ENCODE results near the gene ZBED2. TPM values are rescaled to one million over a fixed set of nuclear protein-coding genes. Genes with fewer than 3 reads are reported as not detected.

Gene ZBED2
- total RNA-seq, 1 donor from 2014 or later: not detected

DNA sequence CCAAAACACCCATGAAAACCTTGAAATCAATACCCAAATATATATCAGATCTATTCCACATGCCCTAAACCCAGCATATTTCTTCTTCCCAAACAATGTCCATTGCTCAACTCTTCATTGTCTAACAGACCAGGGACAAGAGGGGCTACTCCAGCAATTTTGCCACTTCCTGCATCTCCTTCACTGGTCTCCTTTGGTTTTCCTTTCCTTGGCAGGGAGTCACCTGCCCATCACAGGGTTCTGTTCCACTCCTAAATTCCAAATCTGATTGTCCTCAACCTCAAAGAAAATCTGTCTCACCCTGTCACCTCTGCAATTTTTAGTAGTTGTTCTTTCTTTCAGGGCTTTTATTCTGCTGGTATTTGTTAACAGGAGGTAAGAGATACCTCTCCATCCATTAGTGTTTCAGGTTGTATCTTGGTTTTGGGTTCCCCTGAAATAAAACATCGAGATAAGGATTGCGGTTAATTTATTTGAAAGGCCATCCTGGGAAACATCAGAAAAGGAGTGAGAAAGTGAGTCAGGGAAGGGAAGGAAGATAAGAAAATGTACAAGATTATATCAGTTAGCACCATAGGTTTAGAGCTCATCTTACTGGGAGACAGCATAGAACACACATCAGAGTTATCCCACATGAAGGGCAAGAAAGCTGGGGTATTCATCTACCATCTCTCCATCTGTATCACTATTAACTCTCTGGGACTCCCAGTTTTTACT lies 13.6 kb downstream of the ZBED2 start:
- Mint-ChIP-seq H3K36me3 (ENCODE audit: low read depth, unreplicated experiment) (no peaks in the 10 kb centered on the region), H3K27ac (ENCODE audit: unreplicated experiment) (no peak overlapping the region), H3K9me3 (ENCODE audit: unreplicated experiment) (peaks cover 3% of the 10 kb centered on the region)

DNA sequence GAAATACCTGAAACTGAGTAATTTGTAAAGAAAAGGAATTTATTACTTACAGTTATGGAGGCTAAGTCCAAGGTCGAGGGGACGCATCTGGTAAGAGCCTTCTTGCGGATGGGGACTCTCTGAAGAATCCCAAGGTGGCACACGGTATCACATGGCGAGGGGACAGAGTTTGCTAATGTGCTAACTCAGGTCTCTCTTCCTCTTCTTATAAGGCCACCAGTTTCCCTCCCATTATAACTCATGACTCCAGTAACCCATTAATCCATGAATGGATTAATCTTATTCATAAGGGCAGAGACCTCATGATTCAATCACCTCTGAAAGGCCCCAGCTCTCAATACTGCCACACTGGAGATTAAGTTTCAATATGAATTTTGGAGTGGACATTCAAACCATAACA lies 15.7 kb downstream of the ZBED2 start:
- TF ChIP-seq, protein P1, sequence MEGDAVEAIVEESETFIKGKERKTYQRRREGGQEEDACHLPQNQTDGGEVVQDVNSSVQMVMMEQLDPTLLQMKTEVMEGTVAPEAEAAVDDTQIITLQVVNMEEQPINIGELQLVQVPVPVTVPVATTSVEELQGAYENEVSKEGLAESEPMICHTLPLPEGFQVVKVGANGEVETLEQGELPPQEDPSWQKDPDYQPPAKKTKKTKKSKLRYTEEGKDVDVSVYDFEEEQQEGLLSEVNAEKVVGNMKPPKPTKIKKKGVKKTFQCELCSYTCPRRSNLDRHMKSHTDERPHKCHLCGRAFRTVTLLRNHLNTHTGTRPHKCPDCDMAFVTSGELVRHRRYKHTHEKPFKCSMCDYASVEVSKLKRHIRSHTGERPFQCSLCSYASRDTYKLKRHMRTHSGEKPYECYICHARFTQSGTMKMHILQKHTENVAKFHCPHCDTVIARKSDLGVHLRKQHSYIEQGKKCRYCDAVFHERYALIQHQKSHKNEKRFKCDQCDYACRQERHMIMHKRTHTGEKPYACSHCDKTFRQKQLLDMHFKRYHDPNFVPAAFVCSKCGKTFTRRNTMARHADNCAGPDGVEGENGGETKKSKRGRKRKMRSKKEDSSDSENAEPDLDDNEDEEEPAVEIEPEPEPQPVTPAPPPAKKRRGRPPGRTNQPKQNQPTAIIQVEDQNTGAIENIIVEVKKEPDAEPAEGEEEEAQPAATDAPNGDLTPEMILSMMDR (IDR thresholded peaks at IDR 0.05; ENCODE audit: unreplicated experiment): no peak
- no peak overlapping the region for H3K4me3 Mint-ChIP-seq (ENCODE audit: unreplicated experiment)
- H3K27ac Mint-ChIP-seq (ENCODE audit: unreplicated experiment): no peak overlapping the region
- DNase-seq (ENCODE audit: low spot score): no peak
- no peaks in the 10 kb centered on the region for H3K9me3 Mint-ChIP-seq (ENCODE audit: unreplicated experiment)
- H3K4me1 Mint-ChIP-seq (ENCODE audit: unreplicated experiment): no peaks in the 10 kb centered on the region
- H3K27me3 Mint-ChIP-seq (ENCODE audit: unreplicated experiment): no peaks in the 10 kb centered on the region
- H3K36me3 Mint-ChIP-seq (ENCODE audit: low read depth, unreplicated experiment): no peaks in the 10 kb centered on the region

More for the DNA sequence above, 13.6 kb downstream of the ZBED2 start:
- TF ChIP-seq, protein P1 (IDR thresholded peaks at IDR 0.05; ENCODE audit: unreplicated experiment): no peak
- DNase-seq (ENCODE audit: low spot score): no peak
- no peaks in the 10 kb centered on the region for H3K27me3 Mint-ChIP-seq (ENCODE audit: unreplicated experiment)
- no peak overlapping the region for H3K4me3 Mint-ChIP-seq (ENCODE audit: unreplicated experiment)
- no peaks in the 10 kb centered on the region for H3K4me1 Mint-ChIP-seq (ENCODE audit: unreplicated experiment)

DNA sequence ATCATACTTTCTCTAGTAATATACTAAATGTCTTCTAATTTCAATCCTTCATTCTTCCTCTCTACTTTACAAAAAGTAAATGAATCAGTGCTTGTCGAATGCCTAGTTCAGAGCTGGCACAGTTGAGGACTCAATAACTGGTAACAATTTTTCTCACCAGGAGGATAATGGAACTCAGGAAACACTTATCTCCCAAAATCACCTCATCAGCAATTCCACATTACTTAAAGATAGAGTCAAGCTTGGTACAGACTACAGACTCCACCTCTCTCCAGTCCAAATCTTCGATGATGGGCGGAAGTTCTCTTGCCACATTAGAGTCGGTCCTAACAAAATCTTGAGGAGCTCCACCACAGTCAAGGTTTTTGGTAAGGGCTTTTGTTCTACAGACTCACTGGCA lies 16.3 kb downstream of the ZBED2 start:
- Mint-ChIP-seq H3K36me3 (ENCODE audit: low read depth, unreplicated experiment) (no peaks in the 10 kb centered on the region), H3K27me3 (ENCODE audit: unreplicated experiment) (no peaks in the 10 kb centered on the region), H3K9me3 (ENCODE audit: unreplicated experiment) (no peaks in the 10 kb centered on the region), H3K4me3 (ENCODE audit: unreplicated experiment) (no peak overlapping the region), H3K4me1 (ENCODE audit: unreplicated experiment) (no peaks in the 10 kb centered on the region), H3K27ac (ENCODE audit: unreplicated experiment) (no peak overlapping the region)
- no peak for DNase-seq (ENCODE audit: low spot score)
- TF ChIP-seq, protein P1 (IDR thresholded peaks at IDR 0.05; ENCODE audit: unreplicated experiment): no peak

DNA sequence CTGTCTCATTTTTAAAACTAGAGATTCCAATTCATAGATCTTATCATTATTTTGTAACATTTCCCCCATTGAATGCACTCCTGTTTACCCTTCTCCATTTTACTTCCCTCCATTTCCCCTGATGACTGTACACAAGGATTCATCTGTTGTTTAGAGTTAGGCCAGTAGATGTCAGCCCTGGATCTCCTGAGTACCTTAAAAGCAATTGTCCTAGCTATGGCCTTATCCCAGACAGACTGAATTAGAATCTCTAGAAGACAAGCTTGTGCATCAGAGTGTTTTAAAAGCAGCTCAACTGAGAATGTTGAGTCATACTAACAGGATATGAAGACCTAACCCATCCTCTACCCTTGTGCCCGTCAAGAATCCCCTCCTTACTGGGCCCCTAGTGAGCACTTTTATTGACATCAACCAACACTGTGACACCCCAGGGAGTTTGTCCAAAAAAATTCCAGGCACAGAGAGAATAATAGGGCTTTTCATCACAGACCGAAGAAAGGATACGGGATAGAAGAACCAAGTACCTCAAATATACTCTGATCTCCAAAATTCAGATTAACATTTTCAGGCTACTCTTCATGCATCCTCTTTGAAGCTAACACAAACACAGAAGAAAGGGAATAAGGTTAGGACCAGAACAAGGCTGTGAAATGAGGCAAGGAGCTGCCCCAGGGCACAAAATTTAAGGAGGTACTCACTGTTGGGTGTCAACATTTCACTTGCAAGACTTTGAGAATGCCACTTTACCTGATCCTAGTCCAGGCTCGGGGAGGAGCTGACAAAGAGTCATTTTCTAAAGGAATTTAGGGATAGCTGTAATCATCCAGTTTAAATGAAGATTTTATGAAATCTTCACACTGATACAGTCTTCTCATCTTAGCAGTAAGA lies 17.1 kb downstream of the ZBED2 start:
- no peak overlapping the region for H3K27ac Mint-ChIP-seq (ENCODE audit: unreplicated experiment)
- no peak overlapping the region for H3K4me3 Mint-ChIP-seq (ENCODE audit: unreplicated experiment)
- no peaks in the 10 kb centered on the region for H3K27me3 Mint-ChIP-seq (ENCODE audit: unreplicated experiment)
- TF ChIP-seq, protein P1 (IDR thresholded peaks at IDR 0.05; ENCODE audit: unreplicated experiment): no peak
- H3K36me3 Mint-ChIP-seq (ENCODE audit: low read depth, unreplicated experiment): no peaks in the 10 kb centered on the region
- peak; percentile 27 for DNase-seq (ENCODE audit: low spot score)
- no peaks in the 10 kb centered on the region for H3K9me3 Mint-ChIP-seq (ENCODE audit: unreplicated experiment)
- H3K4me1 Mint-ChIP-seq (ENCODE audit: unreplicated experiment): no peaks in the 10 kb centered on the region

DNA sequence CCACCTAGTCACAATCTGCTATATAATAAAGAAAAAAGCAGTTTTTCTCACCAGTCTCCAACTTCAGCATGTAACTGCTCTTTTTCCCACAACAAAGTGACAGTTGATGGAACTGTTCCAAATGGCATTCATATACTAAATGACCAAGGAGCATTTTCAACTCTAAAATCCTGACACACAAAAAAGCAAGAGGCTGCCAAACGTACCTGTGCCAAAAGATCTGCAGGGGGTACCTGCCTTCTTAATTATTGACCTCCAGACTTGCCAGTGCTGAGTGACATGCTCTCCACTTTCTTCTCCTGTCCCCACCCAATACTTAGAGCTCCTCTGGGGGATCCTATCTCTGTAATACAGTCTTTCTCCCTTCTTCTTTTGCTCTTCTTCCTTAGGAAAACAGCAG lies 18.0 kb downstream of the ZBED2 start:
- no peak for DNase-seq (ENCODE audit: low spot score)
- H3K4me3 Mint-ChIP-seq (ENCODE audit: unreplicated experiment): no peak overlapping the region
- TF ChIP-seq, protein P1 (IDR thresholded peaks at IDR 0.05; ENCODE audit: unreplicated experiment): no peak
- no peak overlapping the region for H3K27ac Mint-ChIP-seq (ENCODE audit: unreplicated experiment)
- H3K9me3 Mint-ChIP-seq (ENCODE audit: unreplicated experiment): no peaks in the 10 kb centered on the region
- no peaks in the 10 kb centered on the region for H3K4me1 Mint-ChIP-seq (ENCODE audit: unreplicated experiment)
- no peaks in the 10 kb centered on the region for H3K27me3 Mint-ChIP-seq (ENCODE audit: unreplicated experiment)
- no peaks in the 10 kb centered on the region for H3K36me3 Mint-ChIP-seq (ENCODE audit: low read depth, unreplicated experiment)
